DND-41 (cell line): ENCODE data around the gene PCGF2.
A peak's percentile ranks its signal among the peaks of the same experiment; 100 is the strongest.

ENCODE experiments used
- ATAC-seq: fragments of 200-7000 bp; cut with Tn5 transposase; 3 replicates; pipeline ENCODE4 v1.9.1; 2021; ENCODE audit warnings: low read depth; ENCODE audit not compliant: insufficient read depth
- DNase-seq: peaks from one replicate; pipeline ENCODE4 v3.0.0-alpha.2; 2020
- H2AFZ ChIP-seq: 2 replicates; pipeline ENCODE4 v1.6.0; 2012; ENCODE audit warnings: low read depth, low read length
- H3K27ac ChIP-seq: 2 replicates; pipeline ENCODE4 v1.5.1; 2012; ENCODE audit warnings: low read length, inconsistent platforms
- H3K27me3 ChIP-seq: fragments of 200-600 bp; sonication (generic); 2 replicates; pipeline ENCODE4 v1.6.0; 2012; ENCODE audit warnings: low read length, mild to moderate bottlenecking, inconsistent platforms; ENCODE audit not compliant: insufficient read depth, poor library complexity
- H3K36me3 ChIP-seq: 2 replicates; pipeline ENCODE4 v1.5.1; 2012; ENCODE audit warnings: low read length, inconsistent platforms; ENCODE audit not compliant: insufficient read depth
- H3K4me1 ChIP-seq: 2 replicates; pipeline ENCODE4 v1.5.1; 2012; ENCODE audit warnings: mild to moderate bottlenecking, low read length; ENCODE audit not compliant: insufficient read depth
- H3K4me2 ChIP-seq: 2 replicates; pipeline ENCODE4 v1.6.0; 2012; ENCODE audit warnings: mild to moderate bottlenecking, moderate library complexity, low read length, inconsistent platforms; ENCODE audit not compliant: insufficient read depth
- H3K4me3 ChIP-seq, 2 experiments: fragments of 200-600 bp in 1 of 2; shearing (Covaris generic) in 1 of 2; 2 replicates each; pipeline ENCODE4 v1.5.1; 2012 to 2016; ENCODE audit warnings: inconsistent platforms in 2 of 2, low read length in 2 of 2, mild to moderate bottlenecking in 2 of 2, low read depth in 1 of 2, moderate library complexity in 1 of 2
- H3K79me2 ChIP-seq: 2 replicates; pipeline ENCODE4 v1.6.0; 2012; ENCODE audit warnings: low read length, inconsistent platforms; ENCODE audit not compliant: insufficient read depth
- H3K9ac ChIP-seq: 2 replicates; pipeline ENCODE4 v1.6.0; 2012; ENCODE audit warnings: low read depth, mild to moderate bottlenecking, inconsistent platforms, low read length, moderate library complexity
- H3K9me3 ChIP-seq: 2 replicates; pipeline ENCODE4 v1.5.1; 2012; ENCODE audit warnings: low read length, moderate library complexity, mild to moderate bottlenecking, inconsistent platforms; ENCODE audit not compliant: insufficient read depth, severe bottlenecking
- H4K20me1 ChIP-seq: 2 replicates; pipeline ENCODE4 v1.6.0; 2012; ENCODE audit warnings: low read length; ENCODE audit not compliant: insufficient read depth
- EZH2 ChIP-seq: IDR thresholded peaks from 3 replicates; pipeline ENCODE4 v1.6.1; 2012; ENCODE audit warnings: borderline replicate concordance, low read depth, mild to moderate bottlenecking, moderate library complexity, low read length, inconsistent platforms; ENCODE audit not compliant: severe bottlenecking
- TF ChIP-seq, protein P1 (sequence below): IDR thresholded peaks from 2 replicates; pipeline ENCODE4 v1.5.1; 2012; ENCODE audit warnings: borderline replicate concordance, low read length, moderate library complexity, mild to moderate bottlenecking; ENCODE audit not compliant: poor library complexity, severe bottlenecking; ENCODE audit errors: extremely low read depth

The PCGF2 gene

DNA sequence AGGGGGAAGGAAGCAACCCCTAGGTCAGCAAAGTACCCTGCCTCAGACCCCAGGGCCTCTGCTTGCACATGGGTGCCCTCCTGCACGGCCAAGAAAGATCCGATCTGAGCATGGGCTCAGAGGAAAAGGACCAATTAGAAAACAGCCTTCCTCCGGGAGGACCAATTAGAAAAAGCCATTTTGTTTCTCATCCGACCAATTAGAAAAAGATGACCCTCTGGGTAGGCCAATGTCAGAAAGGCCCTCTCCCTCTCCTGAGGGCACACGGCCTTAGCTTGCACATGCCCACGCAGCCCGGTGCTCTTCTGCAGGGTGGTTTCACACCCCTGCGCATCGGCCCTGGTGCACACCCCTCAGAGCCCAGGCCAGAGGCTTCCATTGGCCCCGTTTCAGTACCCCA, 23.1 kb downstream of the PCGF2 start:
- H4K20me1 ChIP-seq: peaks cover 9% of the 10 kb centered on the region; the same call in 1 of the 2 replicates
- no peak for ATAC-seq
- no peak for DNase-seq
- H3K27ac ChIP-seq: peak overlapping the region; percentile 60
- no peaks in the 10 kb centered on the region for H3K27me3 ChIP-seq
- peaks cover 12% of the 10 kb centered on the region for H3K79me2 ChIP-seq
- no peak overlapping the region; the same call in 1 of the 2 replicates for H3K9ac ChIP-seq
- no peaks in the 10 kb centered on the region for H3K9me3 ChIP-seq
- no peak overlapping the region for H3K4me3 ChIP-seq
- no peak overlapping the region for H2AFZ ChIP-seq
- peaks cover 46% of the 10 kb centered on the region for H3K36me3 ChIP-seq
- TF ChIP-seq EZH2: no peak
- TF ChIP-seq, protein P1, sequence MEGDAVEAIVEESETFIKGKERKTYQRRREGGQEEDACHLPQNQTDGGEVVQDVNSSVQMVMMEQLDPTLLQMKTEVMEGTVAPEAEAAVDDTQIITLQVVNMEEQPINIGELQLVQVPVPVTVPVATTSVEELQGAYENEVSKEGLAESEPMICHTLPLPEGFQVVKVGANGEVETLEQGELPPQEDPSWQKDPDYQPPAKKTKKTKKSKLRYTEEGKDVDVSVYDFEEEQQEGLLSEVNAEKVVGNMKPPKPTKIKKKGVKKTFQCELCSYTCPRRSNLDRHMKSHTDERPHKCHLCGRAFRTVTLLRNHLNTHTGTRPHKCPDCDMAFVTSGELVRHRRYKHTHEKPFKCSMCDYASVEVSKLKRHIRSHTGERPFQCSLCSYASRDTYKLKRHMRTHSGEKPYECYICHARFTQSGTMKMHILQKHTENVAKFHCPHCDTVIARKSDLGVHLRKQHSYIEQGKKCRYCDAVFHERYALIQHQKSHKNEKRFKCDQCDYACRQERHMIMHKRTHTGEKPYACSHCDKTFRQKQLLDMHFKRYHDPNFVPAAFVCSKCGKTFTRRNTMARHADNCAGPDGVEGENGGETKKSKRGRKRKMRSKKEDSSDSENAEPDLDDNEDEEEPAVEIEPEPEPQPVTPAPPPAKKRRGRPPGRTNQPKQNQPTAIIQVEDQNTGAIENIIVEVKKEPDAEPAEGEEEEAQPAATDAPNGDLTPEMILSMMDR: no peak
- peaks cover 59% of the 10 kb centered on the region for H3K4me1 ChIP-seq
- no peak overlapping the region for H3K4me2 ChIP-seq

DNA sequence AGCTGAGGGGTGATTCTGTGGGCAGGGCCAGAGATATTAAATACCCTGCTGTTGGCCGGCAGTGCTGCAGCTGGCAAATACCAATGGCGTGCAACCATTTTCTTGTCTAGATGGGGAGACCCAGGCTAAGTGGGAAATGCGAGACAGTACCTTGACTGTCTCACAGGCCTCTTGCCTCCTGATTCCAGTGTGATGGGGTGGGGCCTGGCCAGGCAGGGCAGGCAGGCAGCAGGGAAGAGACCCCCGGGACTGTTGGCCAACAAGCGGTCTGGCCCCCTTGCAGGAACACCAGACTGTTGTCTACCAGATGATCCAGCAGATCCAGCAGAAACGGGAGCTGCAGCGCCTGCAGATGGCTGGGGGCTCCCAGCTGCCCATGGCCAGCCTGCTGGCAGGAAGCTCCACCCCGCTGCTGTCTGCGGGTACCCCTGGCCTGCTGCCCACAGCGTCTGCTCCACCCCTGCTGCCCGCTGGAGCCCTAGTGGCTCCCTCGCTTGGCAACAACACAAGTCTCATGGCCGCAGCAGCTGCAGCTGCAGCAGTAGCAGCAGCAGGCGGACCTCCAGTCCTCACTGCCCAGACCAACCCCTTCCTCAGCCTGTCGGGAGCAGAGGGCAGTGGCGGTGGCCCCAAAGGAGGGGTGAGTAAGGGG, 23.7 kb downstream of the PCGF2 start:
- H3K4me2 ChIP-seq: no peak overlapping the region
- H3K36me3 ChIP-seq: peaks cover 52% of the 10 kb centered on the region
- peak overlapping the region; percentile 60; the same call in 1 of the 2 replicates for H3K27ac ChIP-seq
- H3K79me2 ChIP-seq: peaks cover 7% of the 10 kb centered on the region
- H3K4me3 ChIP-seq: no peak overlapping the region
- no peak for ATAC-seq
- H4K20me1 ChIP-seq: peaks cover 9% of the 10 kb centered on the region; the same call in 1 of the 2 replicates
- H3K27me3 ChIP-seq: no peaks in the 10 kb centered on the region
- H2AFZ ChIP-seq: no peak overlapping the region
- TF ChIP-seq, protein P1: no peak
- TF ChIP-seq EZH2: no peak
- no peak for DNase-seq
- no peak overlapping the region; the same call in 1 of the 2 replicates for H3K9ac ChIP-seq
- H3K9me3 ChIP-seq: no peaks in the 10 kb centered on the region
- H3K4me1 ChIP-seq: peaks cover 54% of the 10 kb centered on the region

DNA sequence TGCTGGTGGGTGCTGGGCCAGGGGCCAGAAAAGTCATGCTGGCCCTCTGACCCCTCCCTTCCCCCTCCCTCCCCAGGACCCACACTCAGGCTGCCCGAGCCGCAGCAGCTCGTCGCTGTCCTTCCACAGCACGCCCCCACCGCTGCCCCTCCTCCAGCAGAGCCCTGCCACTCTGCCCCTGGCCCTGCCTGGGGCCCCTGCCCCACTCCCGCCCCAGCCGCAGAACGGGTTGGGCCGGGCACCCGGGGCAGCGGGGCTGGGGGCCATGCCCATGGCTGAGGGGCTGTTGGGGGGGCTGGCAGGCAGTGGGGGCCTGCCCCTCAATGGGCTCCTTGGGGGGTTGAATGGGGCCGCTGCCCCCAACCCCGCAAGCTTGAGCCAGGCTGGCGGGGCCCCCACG, 26.3 kb downstream of the PCGF2 start:
- DNase-seq (no peak), ATAC-seq (no peak)
- Histone ChIP-seq H3K4me3 (no peak overlapping the region), H3K79me2 (no peaks in the 10 kb centered on the region), H3K36me3 (peaks cover 76% of the 10 kb centered on the region), H3K4me1 (peaks cover 27% of the 10 kb centered on the region), H2AFZ (no peak overlapping the region), H3K27ac (no peak overlapping the region), H4K20me1 (peaks cover 9% of the 10 kb centered on the region; the same call in 1 of the 2 replicates), H3K9me3 (no peaks in the 10 kb centered on the region), H3K4me2 (no peak overlapping the region), H3K9ac (no peak overlapping the region), H3K27me3 (no peaks in the 10 kb centered on the region)
- TF ChIP-seq EZH2: no peak
- TF ChIP-seq, protein P1: no peak
